Activated gamma-delta T cell treated with anti-CD3 and anti-CD28 coated beads, Interleukin-2, amount 50 U/mL, for 16 hours (primary cell): ENCODE measurements around the gene CBX6.
"Not testable (repeated sequence)": the region's sequence is repeated elsewhere in the genome, so short reads cannot be mapped to it uniquely, and the experiment has no call there.

ENCODE experiments used
- DNase-seq: peaks from one replicate; pipeline ENCODE4 v3.0.0-alpha.2; 2020; ENCODE audit warnings: low read depth

Gene CBX6

GRCh38 chr22:38861170-38861876, 10.7 kb downstream of the CBX6 start:
- DNase-seq: no peak

GRCh38 chr22:38860283-38861169, 11.5 kb downstream of the CBX6 start:
- no peak for DNase-seq

GRCh38 chr22:38859581-38860282, 12.3 kb downstream of the CBX6 start:
- no peak for DNase-seq

DNA sequence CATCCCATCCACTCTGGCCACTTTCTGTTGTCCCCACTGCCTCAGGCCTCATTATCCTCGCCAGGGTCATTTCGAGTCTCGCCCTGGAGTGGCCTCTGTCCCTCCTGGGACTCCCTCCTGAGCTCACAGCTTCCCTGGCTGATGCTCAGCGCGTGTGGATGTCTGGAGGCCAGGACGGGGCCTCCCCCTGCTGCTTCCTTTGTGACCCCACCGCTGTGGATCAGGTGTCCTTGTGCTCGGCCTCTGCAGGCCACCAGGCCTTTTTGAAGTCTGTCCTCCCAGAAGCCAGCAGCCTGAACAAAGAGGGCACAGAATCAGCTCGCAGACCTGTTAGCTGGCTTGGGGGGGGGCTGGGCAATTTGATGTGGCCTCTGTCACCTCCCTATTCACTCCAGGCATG, 13.5 kb downstream of the CBX6 start:
- no peak for DNase-seq

DNA sequence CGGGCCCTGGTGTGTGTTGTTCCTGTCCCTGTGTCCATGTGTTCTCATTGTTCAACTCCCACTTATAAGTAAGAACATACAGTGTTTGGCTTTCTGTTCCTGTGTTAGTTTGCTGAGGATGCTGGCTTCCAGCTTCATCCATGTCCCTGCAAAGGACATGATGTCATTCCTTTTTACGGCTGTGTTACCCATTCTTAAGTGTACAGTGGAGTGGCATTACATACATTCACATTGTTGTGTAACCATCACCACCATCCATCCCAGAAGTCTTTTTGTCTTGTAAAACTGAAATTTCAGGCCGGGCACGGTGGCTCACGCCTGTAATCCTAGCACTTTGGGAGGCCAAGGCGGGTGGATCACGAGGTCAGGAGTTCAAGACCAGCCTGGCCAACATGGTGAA, 17.5 kb downstream of the CBX6 start:
- DNase-seq: not testable (repeated sequence)

DNA sequence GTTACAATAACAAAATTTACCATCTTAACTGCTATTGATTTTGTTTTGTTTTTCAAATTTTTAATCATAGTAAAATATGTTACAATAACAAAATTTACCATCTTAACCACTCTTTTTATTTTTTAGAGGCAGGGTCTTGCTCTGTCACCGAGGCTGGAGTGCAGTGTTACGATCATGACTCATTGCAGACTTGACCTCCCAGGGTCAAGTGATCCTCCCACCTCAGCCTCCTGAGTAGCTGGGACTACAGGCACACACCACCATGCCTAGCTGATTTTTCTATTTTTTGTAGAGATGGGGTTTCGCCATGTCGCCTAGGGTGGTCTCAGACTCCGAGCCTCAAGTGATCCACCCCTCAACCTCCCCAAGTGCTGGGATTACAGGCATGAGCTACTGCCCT, 18.1 kb downstream of the CBX6 start:
- DNase-seq: not testable (repeated sequence)

GRCh38 chr22:38853196-38853651, 18.8 kb downstream of the CBX6 start:
- no peak for DNase-seq

DNA sequence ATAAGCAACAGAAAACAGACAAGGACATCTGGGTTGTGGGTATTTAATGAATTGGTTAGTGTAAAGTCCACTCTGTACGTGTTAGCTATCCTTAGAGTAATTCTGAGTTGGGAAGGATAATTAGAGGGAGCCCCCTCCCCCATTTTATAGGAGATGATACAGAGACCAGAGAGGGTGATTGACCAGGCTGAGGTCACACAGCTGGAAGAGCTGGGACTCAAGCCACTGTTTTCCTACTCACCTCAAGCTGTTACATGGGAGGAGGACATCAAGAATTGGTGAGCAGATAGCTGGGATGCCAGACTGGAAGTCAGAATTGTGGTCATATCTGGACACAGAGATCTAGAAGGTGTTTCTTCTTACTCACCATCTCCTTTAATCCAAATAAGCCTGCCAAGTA, 19.5 kb downstream of the CBX6 start:
- DNase-seq: no peak

DNA sequence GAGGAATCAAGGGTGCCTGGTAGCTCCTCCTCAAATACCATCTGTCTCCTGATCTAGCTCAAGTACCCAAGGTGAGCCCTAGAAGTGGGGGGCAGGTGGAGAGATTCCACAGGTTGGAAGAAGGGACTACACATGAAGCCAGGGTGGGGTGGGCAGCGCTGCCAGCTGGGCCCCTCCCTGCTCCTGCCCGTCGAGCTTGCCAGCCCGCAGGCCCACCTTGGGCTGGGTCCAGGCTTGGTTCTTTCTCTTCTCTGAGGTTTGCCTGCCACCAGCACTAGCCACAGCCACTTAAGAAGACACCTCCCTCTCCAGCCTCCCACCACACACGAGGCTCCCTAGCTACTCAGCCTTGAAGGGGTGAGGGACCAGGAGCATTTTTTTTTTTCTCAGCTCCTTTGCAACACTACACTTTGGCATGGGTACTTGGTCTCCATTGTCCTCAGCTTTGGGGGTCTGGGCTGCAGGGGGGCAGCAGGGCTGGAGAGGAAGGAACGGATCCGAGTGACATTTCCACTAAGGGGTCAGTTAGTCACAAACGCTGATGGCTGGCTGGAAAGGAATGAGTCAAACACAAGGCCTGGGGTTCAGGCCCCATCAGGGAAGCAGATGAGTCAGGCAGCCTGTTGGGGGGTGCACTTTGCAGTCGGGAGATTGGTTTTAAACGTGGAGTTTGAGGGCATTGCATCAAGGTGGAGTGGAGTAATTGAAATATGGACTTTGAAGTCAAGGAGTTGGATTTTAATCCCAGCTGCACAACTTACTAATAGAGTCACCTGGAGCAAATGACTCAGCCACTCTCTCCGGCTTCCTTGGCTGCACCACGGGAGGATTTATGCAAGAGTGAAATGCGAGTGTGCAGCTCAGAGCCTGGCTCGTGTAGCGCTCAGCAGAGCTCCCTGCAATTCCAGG, 20.8 kb downstream of the CBX6 start:
- DNase-seq: no peak

- no peak for DNase-seq
Measured at GRCh38 chr22:38850399-38850798, 21.6 kb downstream of the CBX6 start.

- no peak for DNase-seq
Measured at GRCh38 chr22:38849811-38850210, 22.2 kb downstream of the CBX6 start.

DNA sequence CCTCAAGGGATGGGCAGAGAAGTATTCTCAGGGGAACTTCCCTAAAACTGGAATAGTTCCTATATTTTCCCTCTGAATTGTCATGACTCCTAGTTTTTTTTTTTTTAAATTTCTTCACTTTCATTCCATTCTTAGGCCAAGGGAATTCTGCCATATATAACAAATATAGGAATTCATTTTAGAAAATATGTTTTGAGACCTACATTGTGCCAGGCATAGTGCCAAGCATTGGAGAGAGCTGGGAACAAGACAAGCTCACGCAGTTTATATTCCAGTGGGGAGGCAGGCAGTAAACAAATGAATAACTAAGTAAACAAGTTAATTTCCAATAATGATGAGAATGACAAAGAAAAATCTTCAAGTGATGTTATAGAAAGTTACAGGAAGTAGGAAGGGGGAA, 25.6 kb downstream of the CBX6 start:
- DNase-seq: no peak

DNA sequence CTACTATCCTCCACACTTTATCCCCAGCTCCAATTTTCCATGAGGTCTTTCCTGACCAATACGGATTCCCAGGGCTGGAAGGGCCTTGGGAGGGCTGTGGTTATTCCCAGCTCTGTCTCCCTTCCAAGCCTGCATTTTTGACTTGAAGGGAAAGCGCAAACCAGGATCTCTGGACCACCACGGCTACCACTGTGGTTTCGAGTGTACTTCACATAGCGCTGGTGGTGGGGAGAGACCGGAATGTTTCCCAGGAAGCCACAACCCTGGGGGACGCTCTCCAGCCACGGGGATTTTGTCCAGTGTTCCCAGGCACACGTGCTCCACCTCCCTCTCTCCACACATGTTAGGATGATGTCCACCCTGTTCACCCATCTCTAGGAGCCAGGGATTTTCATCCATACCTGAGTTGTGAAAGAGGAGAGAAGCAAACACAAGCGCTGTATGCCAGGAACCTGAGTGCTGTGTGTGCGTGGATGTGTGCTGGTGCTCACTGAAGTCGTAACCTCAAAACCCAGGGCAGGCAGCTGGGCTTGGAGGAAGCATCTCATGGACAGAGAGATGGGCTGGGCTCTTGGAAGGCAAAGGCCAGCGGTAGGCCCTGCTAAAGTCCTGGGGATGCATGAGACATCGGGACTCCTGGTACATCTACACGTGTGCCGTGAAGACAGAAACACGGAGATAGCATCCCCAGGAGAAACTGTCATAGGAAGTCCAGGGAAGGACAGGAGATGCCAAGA, 26.8 kb downstream of the CBX6 start:
- no peak for DNase-seq

DNA sequence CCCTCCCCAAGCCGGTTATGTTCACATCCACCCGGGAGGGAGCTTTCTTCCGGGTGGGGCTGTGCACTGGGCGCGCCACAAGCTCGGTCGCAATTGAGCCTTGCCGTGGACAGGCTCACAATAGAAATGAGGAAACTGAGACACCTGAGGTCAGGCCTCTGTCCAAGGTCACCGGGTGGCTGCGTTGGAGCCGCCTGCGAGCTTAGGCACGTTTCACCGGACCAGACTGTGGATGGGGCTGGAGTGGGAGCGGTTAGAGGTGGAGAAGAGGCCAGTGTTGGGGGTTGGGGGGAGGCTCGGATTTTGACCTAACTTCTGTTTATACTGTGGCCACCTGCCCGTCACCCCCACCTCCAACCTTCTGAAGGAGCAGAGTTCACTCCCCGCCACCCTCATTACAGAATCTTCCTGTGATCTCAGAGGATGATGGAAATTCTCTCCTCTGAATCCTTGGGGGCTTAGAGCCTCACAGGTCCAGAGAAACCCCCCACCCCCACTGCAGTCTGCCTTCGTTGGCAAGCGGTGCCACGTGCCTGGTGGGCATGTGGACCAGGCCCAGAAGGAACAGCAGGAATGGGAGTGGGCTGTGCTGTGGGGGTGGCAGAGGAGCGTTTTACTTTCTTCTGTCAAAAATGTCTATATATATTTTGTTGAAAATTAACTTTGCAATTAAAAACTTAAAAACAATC, 27.6 kb downstream of the CBX6 start:
- DNase-seq: no peak

DNA sequence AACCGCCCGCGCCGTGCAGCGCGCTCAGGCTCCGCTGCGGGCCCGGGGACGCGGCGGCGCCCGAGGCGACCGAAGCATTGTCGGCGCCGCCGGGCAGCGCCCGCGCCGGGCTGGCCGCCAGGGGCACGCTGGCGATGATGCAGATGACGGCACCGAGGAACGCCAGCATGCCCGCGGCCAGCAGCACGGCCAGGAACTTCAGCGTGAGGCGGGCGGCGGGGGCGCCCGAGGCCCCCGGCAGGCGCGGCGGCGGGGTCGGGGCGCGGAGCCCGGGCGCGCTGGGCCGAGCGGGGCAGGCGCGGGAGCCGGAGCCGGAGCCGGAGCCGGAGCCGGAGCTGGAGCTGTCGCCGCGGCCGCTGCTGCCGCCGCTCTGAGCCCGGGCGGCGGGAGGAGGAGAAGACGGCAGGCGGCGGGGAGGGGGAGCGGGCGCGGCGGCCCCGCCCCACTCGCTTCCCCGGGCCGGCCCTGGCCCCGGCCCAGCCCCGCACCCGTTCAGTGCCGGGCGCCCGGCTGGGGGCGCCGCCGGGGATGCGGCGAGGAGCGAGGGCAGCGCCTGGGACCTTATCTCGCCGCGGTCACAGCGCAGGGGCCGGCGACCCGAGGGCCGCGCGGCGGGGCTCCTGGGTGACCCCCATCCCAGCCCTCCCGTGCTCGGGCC, 28.2 kb downstream of the CBX6 start, which contains the start of gene NPTXR:
TSS of gene NPTXR (minus strand) at position 372 of the 658 bp plus-strand sequence.
- no peak for DNase-seq

DNA sequence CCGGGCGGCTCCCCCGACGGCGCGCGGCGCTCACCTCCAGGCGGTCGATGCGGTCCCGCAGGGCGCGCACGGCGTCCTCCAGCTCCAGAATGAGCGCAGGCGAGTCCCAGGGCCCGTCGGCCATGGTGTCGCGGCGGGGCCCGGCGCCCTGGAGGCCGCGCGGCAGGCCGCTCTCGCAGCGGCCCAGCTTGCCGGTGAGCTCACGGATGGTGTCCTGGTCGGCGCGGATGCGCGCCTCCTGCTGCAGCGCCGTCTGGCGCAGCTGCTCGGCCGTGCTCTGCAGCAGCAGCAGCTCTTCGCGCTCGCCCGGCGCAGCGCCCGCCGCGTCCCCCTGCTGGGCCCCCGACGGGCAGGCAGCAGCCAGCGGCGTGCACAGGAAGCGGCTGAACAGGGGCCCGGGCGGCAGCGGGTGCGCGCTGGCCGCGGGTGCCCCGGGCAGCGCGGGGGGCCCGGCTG, 28.8 kb downstream of the CBX6 start:
- peak; percentile 28 for DNase-seq

DNA sequence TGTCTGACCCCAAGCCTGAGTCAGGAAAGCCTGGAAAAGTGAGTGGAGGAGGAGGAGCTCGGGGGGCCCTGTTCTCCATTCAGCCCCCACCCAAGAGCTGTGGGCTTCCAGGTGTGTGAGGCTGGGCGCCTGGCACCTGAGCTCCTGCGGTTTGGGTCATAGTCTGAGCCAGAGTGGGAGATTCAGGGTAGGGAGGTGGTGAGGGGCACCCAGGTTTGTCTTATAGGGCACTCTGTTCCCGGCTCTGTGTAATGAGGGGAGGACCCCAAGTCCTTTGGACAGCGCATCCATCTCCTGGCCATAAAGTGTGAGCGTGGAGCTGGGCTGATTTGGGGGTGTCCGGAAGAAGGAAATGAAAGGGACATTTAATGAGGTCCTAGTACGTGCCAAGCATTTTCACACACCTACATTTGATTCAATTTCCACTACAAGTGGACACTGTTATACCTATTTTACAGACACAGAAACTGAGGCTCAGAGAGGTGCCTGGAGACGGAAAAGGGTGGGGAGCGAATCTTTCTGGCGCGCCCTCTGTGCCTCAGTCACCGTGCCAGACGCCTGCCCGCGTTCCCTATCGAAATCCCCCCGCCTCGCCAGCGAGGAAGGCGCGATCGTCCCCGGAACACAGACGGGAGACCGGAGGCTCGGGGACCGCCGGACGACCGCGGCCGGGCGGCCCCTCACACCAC, 29.4 kb downstream of the CBX6 start:
- no peak for DNase-seq

DNA sequence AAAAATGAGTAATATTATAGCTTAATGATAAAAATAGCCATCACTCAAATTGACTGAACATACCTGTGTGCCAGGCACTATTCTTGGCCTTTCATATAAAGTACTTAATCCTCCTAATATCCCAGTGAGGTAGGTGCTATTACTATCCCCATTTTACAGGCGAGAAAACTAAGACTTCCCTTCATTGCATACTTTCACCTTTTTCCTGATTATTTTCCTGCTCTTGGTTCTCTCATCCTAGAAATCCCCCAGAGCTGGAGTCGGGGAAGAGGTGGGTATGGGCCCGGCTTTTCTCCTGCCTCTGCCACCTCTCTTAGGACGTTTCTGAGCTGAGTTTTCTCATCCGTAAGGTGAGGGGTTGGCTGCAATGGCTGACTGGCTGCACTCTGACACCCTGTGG, 30.4 kb downstream of the CBX6 start:
- no peak for DNase-seq

- no peak for DNase-seq
Measured at GRCh38 chr22:38841211-38841610, 30.8 kb downstream of the CBX6 start.
